Trophoblast cell (in vitro differentiated cells and primary cell): ENCODE data around the gene RTF1. TPM values are rescaled to one million over a fixed set of nuclear protein-coding genes. Genes with fewer than 3 reads are reported as not detected.
"Not testable (repeated sequence)": the region's sequence is repeated elsewhere in the genome, so short reads cannot be mapped to it uniquely, and the experiment has no call there.

Experiments
- DNase-seq, 2 donors: peaks; one replicate each; pipeline ENCODE4 v3.0.0-alpha.2; 2016
- H2AFZ ChIP-seq: 2 replicates; pipeline ENCODE4 v1.6.1; 2013; ENCODE audit warnings: low read length, moderate library complexity, mild to moderate bottlenecking; ENCODE audit not compliant: insufficient read depth, poor library complexity
- H2AK5ac ChIP-seq: 2 replicates; pipeline ENCODE4 v1.6.1; 2013; ENCODE audit warnings: mild to moderate bottlenecking, low read length
- H2BK120ac ChIP-seq: 2 replicates; pipeline ENCODE4 v1.6.1; 2013; ENCODE audit warnings: low read length, mild to moderate bottlenecking, moderate library complexity; ENCODE audit not compliant: insufficient read depth, poor library complexity
- H2BK12ac ChIP-seq: 2 replicates; pipeline ENCODE4 v1.6.1; 2013; ENCODE audit warnings: mild to moderate bottlenecking, low read length, moderate library complexity
- H2BK5ac ChIP-seq: 2 replicates; pipeline ENCODE4 v1.6.1; 2013; ENCODE audit warnings: low read length, low read depth, moderate library complexity, mild to moderate bottlenecking; ENCODE audit not compliant: poor library complexity
- H3K14ac ChIP-seq: 2 replicates; pipeline ENCODE4 v1.6.1; 2013; ENCODE audit warnings: mild to moderate bottlenecking, low read length
- H3K18ac ChIP-seq: 2 replicates; pipeline ENCODE4 v1.6.1; 2013; ENCODE audit warnings: mild to moderate bottlenecking, low read length
- H3K23ac ChIP-seq: 2 replicates; pipeline ENCODE4 v1.6.1; 2013; ENCODE audit warnings: low read length
- H3K27ac ChIP-seq: 2 replicates; pipeline ENCODE4 v1.5.1; 2013; ENCODE audit warnings: low read depth, mild to moderate bottlenecking, inconsistent platforms, low read length, moderate library complexity
- H3K27me3 ChIP-seq: 2 replicates; pipeline ENCODE4 v1.6.1; 2013; ENCODE audit warnings: inconsistent platforms, mild to moderate bottlenecking, low read length, moderate library complexity; ENCODE audit not compliant: insufficient read depth
- H3K36me3 ChIP-seq, 2 experiments: 1 replicate in 1 of 2; 2 replicates in 1 of 2; pipeline ENCODE4 v1.6.1; 2013; ENCODE audit warnings: low read length in 2 of 2, mild to moderate bottlenecking in 2 of 2, moderate library complexity in 1 of 2; ENCODE audit not compliant: insufficient read depth in 2 of 2, control insufficient read depth in 1 of 2
- H3K4ac ChIP-seq: 2 replicates; pipeline ENCODE4 v1.6.1; 2013; ENCODE audit warnings: low read depth, mild to moderate bottlenecking, low read length, moderate library complexity
- H3K4me1 ChIP-seq, 2 experiments: 1 replicate in 1 of 2; 2 replicates in 1 of 2; pipeline ENCODE4 v1.6.1; 2013; ENCODE audit warnings: low read length in 2 of 2, mild to moderate bottlenecking in 2 of 2, moderate library complexity in 1 of 2; ENCODE audit not compliant: insufficient read depth in 2 of 2, control insufficient read depth in 1 of 2
- H3K4me2 ChIP-seq: 2 replicates; pipeline ENCODE4 v1.6.1; 2013; ENCODE audit warnings: inconsistent platforms, mild to moderate bottlenecking, low read length, moderate library complexity
- H3K4me3 ChIP-seq: 2 replicates; pipeline ENCODE4 v1.5.1; 2013; ENCODE audit warnings: mild to moderate bottlenecking, low read depth, low read length, inconsistent platforms
- H3K79me1 ChIP-seq: one replicate; pipeline ENCODE4 v1.6.1; 2013; ENCODE audit warnings: low read length
- H3K79me2 ChIP-seq: 2 replicates; pipeline ENCODE4 v1.6.1; 2013; ENCODE audit warnings: low read length, mild to moderate bottlenecking; ENCODE audit not compliant: control insufficient read depth, insufficient read depth, poor library complexity
- H3K9ac ChIP-seq: 2 replicates; pipeline ENCODE4 v1.6.1; 2013; ENCODE audit warnings: mild to moderate bottlenecking, low read length
- H3K9me3 ChIP-seq: 2 replicates; pipeline ENCODE4 v1.6.1; 2013; ENCODE audit warnings: low read depth, mild to moderate bottlenecking, control low read depth, inconsistent platforms, low read length; ENCODE audit not compliant: insufficient read depth
- H4K12ac ChIP-seq: 2 replicates; pipeline ENCODE4 v1.6.1; 2013; ENCODE audit warnings: low read depth, mild to moderate bottlenecking, low read length, moderate library complexity
- H4K8ac ChIP-seq: 2 replicates; pipeline ENCODE4 v1.6.1; 2013; ENCODE audit warnings: low read depth, mild to moderate bottlenecking, low read length, moderate library complexity
- H4K91ac ChIP-seq: one replicate; pipeline ENCODE4 v1.6.1; 2013; ENCODE audit warnings: low read depth, mild to moderate bottlenecking, low read length, moderate library complexity
- WGBS: extraction: QIAGEN DNeasy Blood & Tissue Kit; methylation state at CpG from one replicate; pipeline ENCODE4 v1.1.7; 2013; ENCODE audit warnings: missing lambda C conversion rate; ENCODE audit not compliant: insufficient read length, insufficient coverage; ENCODE audit errors: extremely low coverage; 5-methylcytosine and 5-hydroxymethylcytosine counted together
- polyA plus RNA-seq: library from polyadenylated mRNA; stranded (reverse); fragments of 200-250 nt; gene quantifications from 2 replicates; pipeline ENCODE4 v1.2.3, GENCODE V29; 2013

RTF1 gene
- 38.4 and 40.9 TPM in 2 replicates for polyA plus RNA-seq

GRCh38 chr15:41416742-41417417 lies at the start of gene RTF1:
TSS of gene RTF1 (plus strand) at chr15:41417095. CDS start at chr15:41417116, 21 bp downstream.
- no CpG with 5 or more reads among the region's 74 CpGs for WGBS
- peak within 1 kb of the TSS; percentile 43 for H3K27ac ChIP-seq
- no peaks in the 10 kb centered on the region for H3K36me3 ChIP-seq
- H3K4me1 ChIP-seq = peaks cover 1 to 2% of the 10 kb centered on the region in 2 experiments
- H3K4me3 ChIP-seq = peak within 1 kb of the TSS; percentile 98
- H4K91ac ChIP-seq = peak within 1 kb of the TSS; percentile 45
- H2BK5ac ChIP-seq = peak within 1 kb of the TSS; percentile 76
- H2BK120ac ChIP-seq = peak within 1 kb of the TSS; percentile 76
- peak; percentile 85 to 96 for DNase-seq
- peak within 1 kb of the TSS; percentile 90 for H3K4ac ChIP-seq
- peak within 1 kb of the TSS; percentile 68 for H2AFZ ChIP-seq
- H2BK12ac ChIP-seq = no peak within 1 kb of the TSS
- H2AK5ac ChIP-seq = no peak within 1 kb of the TSS
- peak within 1 kb of the TSS; percentile 100 for H3K4me2 ChIP-seq
- peak within 1 kb of the TSS; percentile 95 for H4K8ac ChIP-seq
- H3K79me1 ChIP-seq = peaks cover 7% of the 10 kb centered on the region
- H3K79me2 ChIP-seq = peaks cover 16% of the 10 kb centered on the region
- H3K27me3 ChIP-seq = no peaks in the 10 kb centered on the region
- peak within 1 kb of the TSS; percentile 83 for H3K14ac ChIP-seq
- peak within 1 kb of the TSS; percentile 71 for H4K12ac ChIP-seq
- peak within 1 kb of the TSS; percentile 94 for H3K9ac ChIP-seq
- H3K18ac ChIP-seq = peak within 1 kb of the TSS; percentile 92
- no peak within 1 kb of the TSS for H3K23ac ChIP-seq
- H3K9me3 ChIP-seq = peaks cover 1% of the 10 kb centered on the region

- H3K4me3 ChIP-seq = peak overlapping the region; percentile 27
- H3K23ac ChIP-seq = no peak overlapping the region
- no peak overlapping the region for H4K91ac ChIP-seq
- DNase-seq = no peak
- no peaks in the 10 kb centered on the region for H3K27me3 ChIP-seq
- no peak overlapping the region for H3K18ac ChIP-seq
- no peak overlapping the region for H2AK5ac ChIP-seq
- no peak overlapping the region for H2BK120ac ChIP-seq
- H2AFZ ChIP-seq = no peak overlapping the region
- H3K36me3 ChIP-seq = peaks cover 45 to 49% of the 10 kb centered on the region in 2 experiments
- no peak overlapping the region for H3K9ac ChIP-seq
- no peak overlapping the region for H3K14ac ChIP-seq
- WGBS = no CpG with 5 or more reads among the region's 3 CpGs
- H4K12ac ChIP-seq = no peak overlapping the region
- H4K8ac ChIP-seq = no peak overlapping the region
- H2BK5ac ChIP-seq = no peak overlapping the region
- H2BK12ac ChIP-seq = no peak overlapping the region
- no peak overlapping the region for H3K4me2 ChIP-seq
- H3K9me3 ChIP-seq = peaks cover 4% of the 10 kb centered on the region
- no peaks in the 10 kb centered on the region for H3K79me2 ChIP-seq
- H3K4me1 ChIP-seq = no peaks in the 10 kb centered on the region
- no peak overlapping the region for H3K27ac ChIP-seq
- no peak overlapping the region for H3K4ac ChIP-seq
- H3K79me1 ChIP-seq = no peaks in the 10 kb centered on the region
These were observed 49.5 kb upstream of the RTF1 start for GRCh38 chr15:41367418-41367817.

- Histone ChIP-seq H2AFZ (no peak overlapping the region), H3K18ac (no peak overlapping the region), H3K79me2 (no peaks in the 10 kb centered on the region), H2BK5ac (no peak overlapping the region), H4K8ac (no peak overlapping the region), H3K79me1 (no peaks in the 10 kb centered on the region), H2BK12ac (no peak overlapping the region), H2AK5ac (no peak overlapping the region), H3K14ac (no peak overlapping the region), H3K36me3 (peaks cover 27 to 36% of the 10 kb centered on the region in 2 experiments), H3K27ac (no peak overlapping the region), H3K4ac (no peak overlapping the region), H2BK120ac (no peak overlapping the region), H3K23ac (no peak overlapping the region), H3K9me3 (no peaks in the 10 kb centered on the region), H3K9ac (no peak overlapping the region), H4K12ac (no peak overlapping the region), H3K4me3 (peak overlapping the region; percentile 2), H3K27me3 (no peaks in the 10 kb centered on the region), H3K4me1 (no peaks in the 10 kb centered on the region), H3K4me2 (no peak overlapping the region), H4K91ac (no peak overlapping the region)
- WGBS = no CpG with 5 or more reads among the region's 4 CpGs
- DNase-seq = peak; percentile 21 to 40
These were observed 38.9 kb upstream of the RTF1 start for GRCh38 chr15:41377978-41378377.

DNA sequence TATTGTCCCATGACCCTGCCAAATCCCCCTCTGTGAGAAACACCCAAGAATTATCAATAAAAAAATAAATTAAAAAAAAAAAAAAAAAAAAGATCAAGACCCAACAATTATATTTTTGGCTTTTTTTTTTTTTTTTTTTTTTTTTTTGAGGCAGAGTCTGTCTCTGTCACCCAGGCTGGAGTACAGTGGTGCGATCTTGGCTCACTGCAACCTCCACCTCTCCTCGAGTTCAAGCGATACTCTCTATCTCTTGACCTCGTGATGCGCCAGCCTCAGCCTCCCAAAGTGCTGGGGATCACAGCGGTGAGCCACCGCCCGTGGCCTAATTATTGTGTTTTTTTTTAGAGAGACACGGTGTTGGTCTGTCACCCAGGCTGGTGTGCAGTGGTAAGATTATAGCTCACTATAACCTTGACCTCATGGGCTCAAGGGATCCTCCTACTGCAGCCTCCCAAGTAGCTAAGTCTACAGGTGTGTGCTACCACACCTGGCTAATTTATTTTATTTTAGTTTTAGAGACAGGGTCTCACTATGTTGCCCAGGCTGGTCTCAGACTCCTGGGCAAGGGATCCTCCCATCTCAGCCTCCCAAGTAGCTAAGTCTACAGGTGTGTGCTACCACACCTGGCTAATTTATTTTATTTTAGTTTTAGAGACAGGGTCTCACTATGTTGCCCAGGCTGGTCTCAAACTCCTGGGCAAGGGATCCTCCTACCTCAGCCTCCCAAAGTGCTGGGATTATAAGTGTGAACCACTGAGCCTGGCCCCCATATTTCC lies 32.7 kb upstream of the RTF1 start:
- H3K4me3 ChIP-seq, H3K4me1 ChIP-seq, H3K79me1 ChIP-seq, H2BK120ac ChIP-seq, H2BK5ac ChIP-seq, H2AFZ ChIP-seq, H4K12ac ChIP-seq, H3K27ac ChIP-seq, H3K27me3 ChIP-seq, H3K9ac ChIP-seq, H4K8ac ChIP-seq, H3K4me2 ChIP-seq, H3K14ac ChIP-seq, H3K79me2 ChIP-seq, H3K18ac ChIP-seq, H2BK12ac ChIP-seq, H3K9me3 ChIP-seq, H3K4ac ChIP-seq, H3K23ac ChIP-seq, H4K91ac ChIP-seq, H2AK5ac ChIP-seq, DNase-seq: not testable (repeated sequence)
- WGBS = no CpG with 5 or more reads among the region's 9 CpGs
- H3K36me3 ChIP-seq = peaks cover 7 to 18% of the 10 kb centered on the region in 2 experiments
